SJCRH30 (cell line): ENCODE data around the gene SIGLEC6. TPM values are rescaled to one million over a fixed set of nuclear protein-coding genes. Genes with fewer than 3 reads are reported as not detected.

Experiments used
- DNase-seq, 2 experiments: peaks; one replicate each; pipeline ENCODE4 v3.0.0-alpha.2; 2015 to 2020
- H3K27ac ChIP-seq: fragments of 250-450 bp; sonication (Bioruptor Pico); 2 replicates; pipeline ENCODE4 v1.5.1; 2020; ENCODE audit warnings: mild to moderate bottlenecking, moderate library complexity
- H3K27me3 ChIP-seq: fragments of 250-450 bp; sonication (Bioruptor Pico); 2 replicates; pipeline ENCODE4 v1.5.1; 2020; ENCODE audit warnings: mild to moderate bottlenecking, moderate library complexity
- H3K36me3 ChIP-seq: fragments of 250-450 bp; sonication (Bioruptor Pico); 2 replicates; pipeline ENCODE4 v1.5.1; 2020; ENCODE audit warnings: mild to moderate bottlenecking, moderate library complexity
- H3K4me1 ChIP-seq: fragments of 250-450 bp; sonication (Bioruptor Pico); 2 replicates; pipeline ENCODE4 v1.5.1; 2020; ENCODE audit warnings: mild to moderate bottlenecking, moderate library complexity
- H3K4me3 ChIP-seq: fragments of 250-450 bp; sonication (Bioruptor Pico); 2 replicates; pipeline ENCODE4 v1.5.1; 2020; ENCODE audit warnings: mild to moderate bottlenecking, moderate library complexity
- H3K9me3 ChIP-seq: fragments of 250-450 bp; sonication (Bioruptor Pico); replicated peaks from 2 replicates; pipeline ENCODE4 v1.5.1; 2020; ENCODE audit warnings: mild to moderate bottlenecking, moderate library complexity
- total RNA-seq: library from RNA; depleted of rRNA; stranded (reverse); fragments of >200 nt; shearing (Covaris generic); gene quantifications from 2 replicates; pipeline ENCODE4 v1.2.3, GENCODE V29; 2014; rRNA removed

SIGLEC6 gene
- total RNA-seq = not detected in 2 replicates

DNA sequence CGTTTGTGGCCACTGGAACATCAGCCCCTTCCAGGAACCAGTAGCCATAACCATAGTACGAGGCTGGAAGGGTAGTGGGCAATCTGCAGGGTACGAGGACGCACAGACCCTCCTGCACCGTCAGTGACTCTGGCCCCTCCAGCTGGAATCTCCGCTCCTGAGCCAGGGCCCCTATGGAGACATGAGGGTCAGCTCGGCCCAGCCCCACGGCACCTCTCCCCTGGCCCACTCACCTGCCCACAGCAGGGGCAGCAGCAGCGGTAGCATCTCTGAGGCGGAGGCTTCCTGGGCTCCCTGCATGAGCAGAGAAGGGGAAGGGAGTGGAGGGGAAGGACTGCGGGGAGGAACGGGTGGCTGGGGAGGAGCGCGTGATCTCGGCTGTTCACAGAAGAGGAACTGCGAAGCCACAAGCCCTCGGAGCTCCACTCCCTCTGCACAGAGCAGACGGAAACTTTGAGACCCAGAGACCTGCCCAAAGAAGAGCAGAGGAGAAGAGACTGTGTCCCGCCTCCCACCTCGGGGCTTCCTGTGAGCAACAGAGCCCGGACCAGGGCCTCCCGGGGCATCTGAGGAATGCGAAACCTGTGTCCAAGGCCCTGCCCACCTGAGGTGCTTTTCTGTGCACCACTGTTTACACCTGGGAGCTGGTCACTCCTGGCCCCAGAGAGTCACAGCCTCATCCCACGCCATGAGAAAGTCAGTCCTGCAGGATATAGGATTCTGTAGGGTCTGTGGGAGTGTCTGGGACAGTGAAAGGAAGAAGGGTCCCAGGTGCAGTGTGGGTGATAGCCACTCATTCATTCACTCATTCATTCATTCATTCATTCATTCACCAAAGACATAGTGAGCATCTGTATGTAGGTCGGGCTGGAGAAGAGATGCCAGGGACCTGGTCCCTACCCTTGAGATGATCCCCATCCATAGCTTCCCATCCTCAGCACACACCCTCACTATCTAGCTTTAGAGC lies at the start of gene SIGLEC6:
Gene SIGLEC6 (minus strand): TSS at position 322 of the 967 bp plus-strand sequence. CDS start 22 bp downstream, at position 300.
- H3K27me3 ChIP-seq = no peaks in the 10 kb centered on the region
- H3K9me3 ChIP-seq = no peaks in the 10 kb centered on the region
- no peak within 1 kb of the TSS for H3K4me3 ChIP-seq
- no peak for DNase-seq
- no peaks in the 10 kb centered on the region for H3K36me3 ChIP-seq
- H3K27ac ChIP-seq = no peak within 1 kb of the TSS
- H3K4me1 ChIP-seq = no peaks in the 10 kb centered on the region

- peaks cover 11% of the 10 kb centered on the region for H3K36me3 ChIP-seq
- no peak overlapping the region for H3K27ac ChIP-seq
- DNase-seq = no peak
- H3K9me3 ChIP-seq = no peaks in the 10 kb centered on the region
- H3K4me1 ChIP-seq = no peaks in the 10 kb centered on the region
- H3K4me3 ChIP-seq = no peak overlapping the region
- H3K27me3 ChIP-seq = no peaks in the 10 kb centered on the region
These were observed 45.4 kb upstream of the SIGLEC6 start for GRCh38 chr19:51576850-51577249.

- no peak overlapping the region for H3K27ac ChIP-seq
- peaks cover 5% of the 10 kb centered on the region; the same call in 1 of the 2 replicates for H3K36me3 ChIP-seq
- no peak for DNase-seq
- no peaks in the 10 kb centered on the region for H3K4me1 ChIP-seq
- H3K4me3 ChIP-seq = no peak overlapping the region
- H3K27me3 ChIP-seq = no peaks in the 10 kb centered on the region
- H3K9me3 ChIP-seq = no peaks in the 10 kb centered on the region
These were observed 41.9 kb upstream of the SIGLEC6 start for GRCh38 chr19:51573331-51573730.

DNA sequence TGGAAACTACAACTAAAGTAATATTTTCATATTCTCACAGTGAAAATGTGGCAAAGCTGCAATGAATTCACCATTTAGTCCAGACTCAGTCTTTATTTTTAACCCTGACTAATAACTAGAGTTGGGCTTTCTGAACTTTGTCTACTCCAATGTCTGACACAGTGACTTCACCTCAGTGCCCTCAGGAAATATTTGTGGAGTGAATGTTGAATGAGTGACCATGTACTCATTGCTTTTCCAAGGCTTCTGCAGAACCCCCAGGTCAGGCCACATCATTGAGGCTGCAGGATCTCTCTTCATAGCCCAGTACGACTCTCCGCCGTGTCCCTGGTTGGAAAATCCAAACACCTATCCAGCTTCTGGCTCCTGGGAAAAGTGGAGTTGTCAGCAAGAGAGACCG lies 41.4 kb upstream of the SIGLEC6 start:
- no peak overlapping the region for H3K4me3 ChIP-seq
- H3K4me1 ChIP-seq = no peaks in the 10 kb centered on the region
- no peak overlapping the region for H3K27ac ChIP-seq
- H3K9me3 ChIP-seq = no peaks in the 10 kb centered on the region
- peaks cover 4% of the 10 kb centered on the region; the same call in 1 of the 2 replicates for H3K36me3 ChIP-seq
- H3K27me3 ChIP-seq = no peaks in the 10 kb centered on the region
- DNase-seq = no peak

GRCh38 chr19:51572410-51572809 lies 40.9 kb upstream of the SIGLEC6 start:
- Histone ChIP-seq H3K36me3 (peaks cover 3% of the 10 kb centered on the region; the same call in 1 of the 2 replicates), H3K27me3 (no peaks in the 10 kb centered on the region), H3K9me3 (no peaks in the 10 kb centered on the region), H3K27ac (no peak overlapping the region), H3K4me1 (no peaks in the 10 kb centered on the region), H3K4me3 (no peak overlapping the region)
- DNase-seq = no peak

- Histone ChIP-seq H3K36me3 (peaks cover 3% of the 10 kb centered on the region; the same call in 1 of the 2 replicates), H3K27ac (peak overlapping the region; percentile 8; the same call in 1 of the 2 replicates)
- peak in 1 of 2 experiments; percentile 4 for DNase-seq
These were observed 40.1 kb upstream of the SIGLEC6 start for GRCh38 chr19:51571599-51571998.

GRCh38 chr19:51570962-51571575 lies 39.6 kb upstream of the SIGLEC6 start, which contains the start of gene ZNF175:
Gene ZNF175, plus strand, starts transcription at chr19:51571283. Its CDS starts 2,047 bp downstream, at chr19:51573330.
- DNase-seq = peak; percentile 92 to 98
- Histone ChIP-seq H3K4me1 (no peaks in the 10 kb centered on the region), H3K36me3 (peaks cover 3% of the 10 kb centered on the region; the same call in 1 of the 2 replicates)

More at GRCh38 chr19:51571599-51571998, 40.1 kb upstream of the SIGLEC6 start:
- Histone ChIP-seq H3K27me3 (no peaks in the 10 kb centered on the region), H3K4me1 (no peaks in the 10 kb centered on the region), H3K9me3 (no peaks in the 10 kb centered on the region), H3K4me3 (peak overlapping the region; percentile 59)

DNA sequence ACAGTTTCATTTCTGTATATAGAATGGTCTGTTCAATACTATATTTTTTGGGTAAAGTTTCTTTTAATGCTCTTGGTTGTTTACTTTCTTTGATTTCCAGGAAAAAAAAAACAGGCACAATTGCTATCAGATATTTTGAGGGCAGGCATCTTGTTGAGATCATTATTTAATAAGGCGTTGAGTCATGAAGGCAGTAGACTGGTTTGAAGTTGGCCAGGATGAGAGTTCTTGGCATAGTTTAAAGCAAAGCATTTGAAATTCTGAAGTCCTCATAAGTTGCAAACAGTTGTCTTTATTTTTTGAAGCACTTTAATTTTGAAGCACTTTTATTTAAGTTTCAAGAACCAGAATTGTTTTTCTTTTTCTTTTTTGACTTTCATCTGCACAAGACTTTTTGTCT lies 37.0 kb upstream of the SIGLEC6 start:
- Histone ChIP-seq H3K9me3 (no peaks in the 10 kb centered on the region), H3K27ac (no peak overlapping the region), H3K4me3 (no peak overlapping the region), H3K36me3 (no peaks in the 10 kb centered on the region; the same call in 1 of the 2 replicates), H3K4me1 (no peaks in the 10 kb centered on the region), H3K27me3 (no peaks in the 10 kb centered on the region)
- no peak for DNase-seq

More at GRCh38 chr19:51570962-51571575, 39.6 kb upstream of the SIGLEC6 start, which contains the start of gene ZNF175:
- Histone ChIP-seq H3K9me3 (no peaks in the 10 kb centered on the region), H3K4me3 (peak within 1 kb of the TSS; percentile 59), H3K27ac (peak within 1 kb of the TSS; percentile 8; the same call in 1 of the 2 replicates), H3K27me3 (no peaks in the 10 kb centered on the region)

- DNase-seq = no peak
- Histone ChIP-seq H3K27me3 (no peaks in the 10 kb centered on the region), H3K36me3 (no peaks in the 10 kb centered on the region), H3K27ac (no peak overlapping the region), H3K4me1 (no peaks in the 10 kb centered on the region), H3K9me3 (no peaks in the 10 kb centered on the region), H3K4me3 (no peak overlapping the region)
These were observed 36.1 kb upstream of the SIGLEC6 start for GRCh38 chr19:51567583-51567982.

DNA sequence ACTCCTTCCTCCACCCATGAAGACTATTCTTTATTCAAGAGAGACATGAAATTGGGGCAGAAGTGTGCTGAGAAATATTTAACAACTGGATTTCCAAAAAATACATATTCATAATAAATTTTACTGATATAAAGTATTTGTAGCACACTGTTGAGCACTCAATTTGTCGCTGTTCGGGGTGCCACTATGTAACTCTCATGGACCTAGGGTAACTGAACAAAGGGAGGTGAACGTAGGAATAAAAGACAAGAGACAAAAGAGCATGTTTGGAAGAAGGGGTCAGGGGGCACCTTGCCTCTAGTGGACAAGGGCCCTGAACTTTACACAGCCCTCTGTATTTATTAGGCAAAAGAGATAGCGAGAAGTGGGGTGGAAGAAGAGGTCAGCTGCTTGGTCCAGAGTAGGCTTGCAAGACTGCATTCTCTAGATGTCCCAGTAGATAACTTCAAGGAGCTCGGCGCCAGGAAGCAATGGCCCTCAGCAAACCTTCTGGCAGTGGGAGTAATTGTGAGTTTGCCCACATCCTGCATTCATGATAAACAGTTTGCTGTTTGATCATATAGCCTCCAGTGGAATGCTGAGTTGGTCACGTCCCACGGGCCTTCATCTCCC lies 35.1 kb upstream of the SIGLEC6 start:
- Histone ChIP-seq H3K9me3 (no peaks in the 10 kb centered on the region), H3K27ac (no peak overlapping the region), H3K36me3 (no peaks in the 10 kb centered on the region), H3K27me3 (no peaks in the 10 kb centered on the region), H3K4me3 (no peak overlapping the region), H3K4me1 (no peaks in the 10 kb centered on the region)
- DNase-seq = no peak

- Histone ChIP-seq H3K4me1 (no peaks in the 10 kb centered on the region), H3K4me3 (no peak overlapping the region), H3K27me3 (no peaks in the 10 kb centered on the region), H3K9me3 (no peaks in the 10 kb centered on the region), H3K27ac (no peak overlapping the region), H3K36me3 (no peaks in the 10 kb centered on the region)
- no peak for DNase-seq
These were observed 34.1 kb upstream of the SIGLEC6 start for GRCh38 chr19:51565583-51565982.

DNA sequence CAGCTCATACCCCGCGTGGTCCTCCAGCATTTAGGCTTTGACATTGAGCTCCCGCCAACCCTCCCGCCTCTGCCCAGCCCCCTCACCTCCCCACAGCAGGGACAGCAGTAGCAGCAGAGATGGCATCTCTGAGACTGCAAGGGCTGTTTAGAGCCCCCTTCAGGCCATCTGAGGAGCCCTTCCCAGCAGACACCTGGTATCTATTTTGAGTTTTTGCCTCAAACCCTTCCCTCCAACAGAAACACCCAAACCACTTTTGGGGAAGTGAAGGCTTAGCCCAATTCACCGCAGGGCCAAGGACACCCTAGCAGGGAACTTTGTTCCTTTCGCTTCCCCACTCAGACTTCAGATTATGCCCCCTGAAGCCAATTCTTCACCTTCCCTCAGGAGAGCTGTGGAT lies 33.3 kb upstream of the SIGLEC6 start:
- no peaks in the 10 kb centered on the region for H3K27me3 ChIP-seq
- DNase-seq = no peak

DNA sequence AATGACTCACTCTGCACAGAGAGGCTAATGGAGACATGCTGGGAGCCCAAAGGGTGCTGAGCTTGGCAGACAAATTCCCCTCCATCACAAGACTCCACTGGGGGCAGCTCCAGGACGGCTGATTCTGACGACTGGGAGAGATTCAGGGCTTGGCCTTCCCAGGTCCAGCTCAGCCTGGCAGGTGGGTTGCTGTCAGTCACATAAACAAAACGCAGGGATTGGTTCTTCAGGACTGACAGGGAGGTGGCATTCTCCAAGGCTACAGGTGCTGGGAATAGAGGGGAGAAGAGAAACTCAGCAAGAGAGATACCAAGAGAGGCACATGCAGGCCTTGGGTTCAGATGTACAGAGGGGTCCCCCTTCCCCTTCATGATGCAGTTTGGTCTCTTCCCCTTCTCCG lies 28.9 kb upstream of the SIGLEC6 start:
- Histone ChIP-seq H3K27me3 (no peaks in the 10 kb centered on the region), H3K4me3 (no peak overlapping the region), H3K4me1 (no peaks in the 10 kb centered on the region), H3K36me3 (no peaks in the 10 kb centered on the region), H3K27ac (no peak overlapping the region), H3K9me3 (no peaks in the 10 kb centered on the region)
- no peak for DNase-seq

More for the DNA sequence above, 33.3 kb upstream of the SIGLEC6 start:
- Histone ChIP-seq H3K4me3 (no peak overlapping the region), H3K9me3 (no peaks in the 10 kb centered on the region), H3K4me1 (no peaks in the 10 kb centered on the region), H3K27ac (no peak overlapping the region), H3K36me3 (no peaks in the 10 kb centered on the region)

DNA sequence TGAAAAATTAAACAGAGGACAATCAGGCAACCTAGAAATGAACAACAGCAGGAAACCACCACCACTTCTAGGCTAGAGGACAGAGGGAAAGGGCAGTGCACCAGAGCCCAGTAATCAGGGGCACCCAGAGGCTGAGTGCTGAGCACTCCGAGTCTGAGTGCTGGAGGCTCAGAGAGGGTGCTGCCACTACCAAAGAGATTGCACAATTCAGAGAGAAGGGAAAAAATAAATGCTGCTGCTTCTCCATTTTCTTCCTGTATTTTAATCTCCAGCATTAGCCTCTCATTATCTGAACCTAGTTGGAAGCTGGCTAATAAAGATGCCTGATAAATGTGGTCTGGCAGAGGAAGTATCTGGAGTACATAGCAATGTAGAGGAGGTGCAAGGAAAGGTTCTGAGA lies 27.8 kb upstream of the SIGLEC6 start:
- Histone ChIP-seq H3K4me1 (no peaks in the 10 kb centered on the region), H3K27ac (no peak overlapping the region), H3K4me3 (no peak overlapping the region), H3K27me3 (no peaks in the 10 kb centered on the region), H3K9me3 (no peaks in the 10 kb centered on the region), H3K36me3 (no peaks in the 10 kb centered on the region)
- DNase-seq = no peak
